ENCODE results near the gene CHD6. TPM values are rescaled to one million over a fixed set of nuclear protein-coding genes. Genes with fewer than 3 reads are reported as not detected.
A peak's percentile ranks its signal among the peaks of the same experiment; 100 is the strongest.

The CHD6 gene
- total RNA-seq, 4 donors from 2014 or later = 21.5 to 130 (median 33.6) TPM

DNA sequence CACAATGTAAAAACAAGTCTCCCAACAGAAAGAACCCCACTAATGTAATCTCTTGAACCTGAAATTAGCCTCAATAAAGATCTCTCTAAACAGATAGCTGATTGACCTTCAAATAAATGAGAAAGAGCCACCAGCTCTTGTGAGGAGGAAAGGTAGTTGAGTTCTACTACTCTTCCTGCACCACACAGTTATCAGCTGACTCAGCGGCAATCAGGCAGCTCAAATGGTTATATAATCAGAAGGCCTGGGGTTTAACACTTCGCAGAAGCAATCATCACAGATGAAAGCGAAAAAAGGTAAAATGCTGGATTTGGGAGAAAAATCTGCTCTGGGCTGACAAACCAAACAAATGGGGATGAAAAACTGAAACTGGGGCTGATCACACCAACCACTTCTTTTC is 91.8 kb downstream of the CHD6 start:
- DNase-seq = peak in 1 of 3 donors; percentile 66
- Histone ChIP-seq H3K27me3 (no peaks in the 10 kb centered on the region), H3K9me3 (no peaks in the 10 kb centered on the region), H3K4me1 (peaks cover 0 to 20% (median 2%) of the 10 kb centered on the region in 4 donors), H3K27ac (no peak overlapping the region), H3K36me3 (no peaks in the 10 kb centered on the region), H3K4me3 (no peak overlapping the region)
- TF ChIP-seq, protein P1, sequence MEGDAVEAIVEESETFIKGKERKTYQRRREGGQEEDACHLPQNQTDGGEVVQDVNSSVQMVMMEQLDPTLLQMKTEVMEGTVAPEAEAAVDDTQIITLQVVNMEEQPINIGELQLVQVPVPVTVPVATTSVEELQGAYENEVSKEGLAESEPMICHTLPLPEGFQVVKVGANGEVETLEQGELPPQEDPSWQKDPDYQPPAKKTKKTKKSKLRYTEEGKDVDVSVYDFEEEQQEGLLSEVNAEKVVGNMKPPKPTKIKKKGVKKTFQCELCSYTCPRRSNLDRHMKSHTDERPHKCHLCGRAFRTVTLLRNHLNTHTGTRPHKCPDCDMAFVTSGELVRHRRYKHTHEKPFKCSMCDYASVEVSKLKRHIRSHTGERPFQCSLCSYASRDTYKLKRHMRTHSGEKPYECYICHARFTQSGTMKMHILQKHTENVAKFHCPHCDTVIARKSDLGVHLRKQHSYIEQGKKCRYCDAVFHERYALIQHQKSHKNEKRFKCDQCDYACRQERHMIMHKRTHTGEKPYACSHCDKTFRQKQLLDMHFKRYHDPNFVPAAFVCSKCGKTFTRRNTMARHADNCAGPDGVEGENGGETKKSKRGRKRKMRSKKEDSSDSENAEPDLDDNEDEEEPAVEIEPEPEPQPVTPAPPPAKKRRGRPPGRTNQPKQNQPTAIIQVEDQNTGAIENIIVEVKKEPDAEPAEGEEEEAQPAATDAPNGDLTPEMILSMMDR (IDR thresholded peaks at IDR 0.05) = no peak
- no peak for TF ChIP-seq POLR2A (IDR thresholded peaks at IDR 0.05)

DNA sequence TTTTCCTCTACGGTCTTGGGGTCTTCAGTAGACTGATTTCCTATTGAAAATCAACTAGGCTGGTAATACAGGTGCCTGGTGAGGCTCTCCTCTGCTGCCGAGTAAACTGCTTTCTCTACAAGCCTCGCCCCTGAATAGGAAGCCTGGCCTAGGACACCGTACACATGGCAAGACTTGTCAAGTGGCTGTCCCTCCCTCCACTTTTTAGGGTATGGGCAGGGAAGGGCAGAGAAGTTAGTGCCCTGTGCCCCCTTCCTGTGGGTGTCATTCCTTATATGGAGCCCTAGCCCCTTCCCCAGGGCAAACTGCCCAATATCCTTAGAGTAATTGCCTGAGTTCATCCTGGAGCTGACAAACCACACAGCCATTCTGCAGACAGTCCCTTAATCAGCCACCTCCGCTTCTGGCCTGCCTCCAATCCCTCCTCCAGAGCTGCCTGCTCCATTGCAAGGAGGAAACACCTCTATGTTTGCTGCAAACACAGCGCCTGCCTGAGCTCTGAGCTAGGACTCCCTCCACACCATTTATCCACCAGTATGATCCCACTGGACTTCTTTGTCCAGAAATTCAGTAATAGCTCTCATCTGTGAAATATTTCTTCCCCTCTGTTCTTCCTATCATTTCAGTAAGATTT is 93.1 kb downstream of the CHD6 start:
- peak overlapping the region in 1 of 4 donors; percentile 8 for H3K4me3 ChIP-seq
- peak in 2 of 3 donors; percentile 69 to 71 for DNase-seq
- H3K27ac ChIP-seq = peak overlapping the region in 1 of 4 donors; percentile 2
- peaks cover 0 to 20% (median 2%) of the 10 kb centered on the region in 4 donors for H3K4me1 ChIP-seq
- no peaks in the 10 kb centered on the region for H3K9me3 ChIP-seq
- TF ChIP-seq, protein P1 (IDR thresholded peaks at IDR 0.05) = no peak
- no peak for TF ChIP-seq POLR2A (IDR thresholded peaks at IDR 0.05)
- H3K27me3 ChIP-seq = no peaks in the 10 kb centered on the region
- no peaks in the 10 kb centered on the region for H3K36me3 ChIP-seq

DNA sequence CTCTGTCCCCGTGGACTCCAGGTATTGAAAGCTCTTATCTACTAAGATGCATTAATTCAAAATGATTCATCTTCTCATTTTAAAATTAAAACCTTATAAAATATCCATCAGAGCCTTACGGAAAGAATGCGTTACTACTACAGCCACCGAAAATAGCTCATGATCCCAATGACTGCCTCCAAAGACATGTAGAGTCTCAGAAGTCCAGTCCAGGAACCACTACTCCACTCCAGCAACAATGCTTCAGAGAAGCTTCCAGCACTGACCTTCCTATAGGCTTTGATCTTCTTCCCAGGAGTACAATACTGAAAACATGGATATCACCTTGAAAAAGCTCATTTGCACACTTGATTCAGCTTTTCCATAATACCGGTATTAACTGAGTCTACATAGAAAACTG is 94.3 kb downstream of the CHD6 start:
- TF ChIP-seq, protein P1 (IDR thresholded peaks at IDR 0.05) = no peak
- TF ChIP-seq POLR2A (IDR thresholded peaks at IDR 0.05) = no peak
- H3K4me1 ChIP-seq = peaks cover 0 to 20% (median 2%) of the 10 kb centered on the region in 4 donors
- H3K9me3 ChIP-seq = no peaks in the 10 kb centered on the region
- H3K27me3 ChIP-seq = no peaks in the 10 kb centered on the region
- DNase-seq = no peak
- H3K36me3 ChIP-seq = no peaks in the 10 kb centered on the region
- H3K27ac ChIP-seq = no peak overlapping the region
- no peak overlapping the region for H3K4me3 ChIP-seq

DNA sequence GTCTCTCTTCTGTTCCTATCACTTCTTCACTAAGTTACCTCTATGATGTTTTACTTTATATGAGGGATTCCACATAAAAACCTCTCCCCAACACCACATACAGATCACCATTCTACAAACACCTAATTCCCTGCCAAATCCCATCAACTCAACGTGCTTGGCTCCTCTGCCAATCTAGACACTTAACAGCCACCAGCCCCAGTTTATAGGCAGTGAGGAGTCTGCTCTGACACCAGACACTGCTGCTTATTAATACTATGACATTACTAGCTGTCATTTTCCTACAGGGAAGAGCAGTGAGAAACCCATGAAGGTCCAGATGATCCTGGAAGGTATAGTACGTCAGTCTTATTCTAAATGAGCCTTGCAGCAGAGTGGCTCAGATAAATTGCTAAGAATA is 104.3 kb downstream of the CHD6 start:
- Histone ChIP-seq H3K9me3 (no peaks in the 10 kb centered on the region), H3K36me3 (peaks cover 0 to 14% (median 0%) of the 10 kb centered on the region in 3 donors), H3K27me3 (no peaks in the 10 kb centered on the region), H3K27ac (no peak overlapping the region), H3K4me1 (peaks cover 0 to 21% (median 6%) of the 10 kb centered on the region in 4 donors), H3K4me3 (no peak overlapping the region)
- DNase-seq = no peak
- TF ChIP-seq POLR2A (IDR thresholded peaks at IDR 0.05) = no peak
- TF ChIP-seq, protein P1 (IDR thresholded peaks at IDR 0.05) = no peak

DNA sequence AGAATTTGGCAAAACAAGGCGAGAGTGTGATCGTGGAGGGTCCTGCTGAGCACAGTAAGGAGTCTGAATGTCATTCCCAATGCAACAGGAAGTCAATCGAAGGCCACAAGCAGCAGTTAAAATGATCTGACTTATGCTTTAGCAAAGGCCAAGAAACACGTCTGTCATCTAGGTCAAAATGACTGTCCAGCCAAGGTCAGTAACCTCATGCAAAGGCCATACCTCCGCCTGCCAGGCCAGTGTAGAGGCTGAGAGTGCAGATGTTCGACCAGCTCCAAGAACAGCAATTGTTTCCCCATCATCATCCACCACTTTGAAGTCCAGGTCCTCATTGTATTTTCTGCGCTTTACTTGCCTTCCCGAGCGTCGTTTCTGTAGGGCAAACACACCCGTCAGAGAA is 105.6 kb downstream of the CHD6 start:
- no peak overlapping the region for H3K4me3 ChIP-seq
- H3K27ac ChIP-seq = no peak overlapping the region
- no peaks in the 10 kb centered on the region for H3K9me3 ChIP-seq
- TF ChIP-seq POLR2A (IDR thresholded peaks at IDR 0.05) = no peak
- TF ChIP-seq, protein P1 (IDR thresholded peaks at IDR 0.05) = no peak
- H3K27me3 ChIP-seq = no peaks in the 10 kb centered on the region
- H3K36me3 ChIP-seq = peaks cover 0 to 14% (median 0%) of the 10 kb centered on the region in 3 donors
- peaks cover 0 to 31% (median 6%) of the 10 kb centered on the region in 4 donors for H3K4me1 ChIP-seq
- no peak for DNase-seq
